K562 (cell line): ENCODE measurements around the gene TP53I13. TPM values are rescaled to one million over a fixed set of nuclear protein-coding genes. Genes with fewer than 3 reads are reported as not detected.
A peak's percentile ranks its signal among the peaks of the same experiment; 100 is the strongest.

Experiments
- ARID4B ChIP-seq: sonication (generic); formaldehyde crosslinking; IDR thresholded peaks from 2 replicates; pipeline ENCODE4 v1.8.0; 2022; ENCODE audit warnings: mild to moderate bottlenecking, missing genetic modification reagents
- E4F1 ChIP-seq: fragments of 250-450 bp; sonication (Bioruptor Pico); IDR thresholded peaks from 2 replicates; pipeline ENCODE4 v1.5.0; 2021; ENCODE audit warnings: mild to moderate bottlenecking, borderline replicate concordance
- FIP1L1 ChIP-seq: fragments of 200-400 bp; formaldehyde crosslinking; IDR thresholded peaks from 2 replicates; pipeline ENCODE4 v1.6.1; 2018; ENCODE audit warnings: mild to moderate bottlenecking, low read depth, low read length; ENCODE audit not compliant: poor library complexity, severe bottlenecking
- NKRF ChIP-seq: fragments of 450-650 bp; IDR thresholded peaks from 2 replicates; pipeline ENCODE4 v1.6.1; 2016; ENCODE audit warnings: borderline replicate concordance
- ZBTB12 ChIP-seq: fragments of 250-450 bp; sonication (Bioruptor Pico); IDR thresholded peaks from 2 replicates; pipeline ENCODE4 v1.4.0; 2020
- ZKSCAN3 ChIP-seq: fragments of 250-450 bp; sonication (Bioruptor Pico); IDR thresholded peaks from 2 replicates; pipeline ENCODE4 v1.4.0; 2020
- ZNF12 ChIP-seq: sonication (generic); formaldehyde crosslinking; IDR thresholded peaks from 2 replicates; pipeline ENCODE4 v1.4.0; 2020; ENCODE audit warnings: mild to moderate bottlenecking, missing genetic modification reagents
- ZNF232 ChIP-seq: sonication (generic); formaldehyde crosslinking; IDR thresholded peaks from 2 replicates; pipeline ENCODE4 v1.8.0; 2022; ENCODE audit warnings: mild to moderate bottlenecking, missing genetic modification reagents
- ZNF740 ChIP-seq, 3 experiments: fragments of 200-800 bp in 1 of 3; sonication (Bioruptor generic) in 1 of 3; sonication (generic) in 1 of 3; formaldehyde crosslinking in 1 of 3; IDR thresholded peaks; 2 replicates each; pipeline versions ENCODE4 v1.6.1 to v1.8.0; 2016 to 2022; ENCODE audit warnings: mild to moderate bottlenecking in 2 of 3, missing compliant biosample characterization in 2 of 3, missing genetic modification characterization in 2 of 3, missing genetic modification reagents in 1 of 3
- ZNF785 ChIP-seq: fragments of 250-450 bp; sonication (Bioruptor Pico); IDR thresholded peaks from 2 replicates; pipeline ENCODE4 v1.4.0; 2020; ENCODE audit warnings: mild to moderate bottlenecking
- ZNF830 ChIP-seq: fragments of 250-450 bp; sonication (Bioruptor Pico); IDR thresholded peaks from 2 replicates; pipeline ENCODE4 v1.5.0; 2021; ENCODE audit warnings: mild to moderate bottlenecking
- polyA plus RNA-seq, 8 experiments: library from polyadenylated mRNA; depleted of rRNA in 4 of 8; stranded (reverse) in 5 of 8; unstranded in 3 of 8; fragments of >200 nt; fragmentation: Nextera tagmentation in 2 of 8; fragmentation: Illumina TruSeq in 1 of 8; extraction: Ambion mirVana in 2 of 8; extraction: Trizol in 1 of 8; gene quantifications; 2 replicates each; pipeline versions ENCODE4 v1.2.1 to v1.2.3, GENCODE V29; 2011 to 2014; ENCODE audit warnings: inconsistent platforms in 1 of 8, missing spikeins in 1 of 8
- total RNA-seq, 7 experiments: library from RNA; depleted of rRNA in 6 of 7; stranded (reverse); fragments of >200 nt in 6 of 7; fragmentation: Illumina TruSeq in 2 of 7; extraction: Trizol in 2 of 7; gene quantifications; 2 replicates each; pipeline versions ENCODE4 v1.2.1 to v1.2.3, GENCODE V29; 2011 to 2021; ENCODE audit warnings: low replicate concordance in 1 of 7

TP53I13 gene
- total and polyA plus RNA-seq, 9 of the 15 experiments (the other 6 are each of a cell fraction or from before 2014, with no cell fraction given), result 0.08 to 28.3 (median 9.1) TPM

GRCh38 chr17:29568331-29569244 is at the start of gene TP53I13 (continued):
- TF ChIP-seq E4F1 (CRISPR knock-in tag) (no peak), ZKSCAN3 (CRISPR knock-in tag) (peak; percentile 76), ZNF740 (CRISPR knock-in tag; IDR thresholded peaks at IDR 0.05) (no peak), ZNF740 (tag; IDR thresholded peaks at IDR 0.05) (no peak), ZBTB12 (CRISPR knock-in tag) (no peak), ZNF12 (CRISPR knock-in tag) (no peak), NKRF (no peak), ZNF785 (CRISPR knock-in tag) (no peak), ZNF232 (CRISPR knock-in tag) (no peak), ARID4B (CRISPR knock-in tag) (no peak), ZNF830 (no peak), FIP1L1 (no peak)
